Activated T-cell treated with anti-CD3 and anti-CD28 coated beads for 48 hours (primary cell): ENCODE data around the gene SYNPR.
A peak's percentile ranks its signal among the peaks of the same experiment; 100 is the strongest.

Experiments used
- DNase-seq: peaks from one replicate; pipeline ENCODE4 v3.0.0-alpha.2; 2020; ENCODE audit warnings: low read depth

The SYNPR gene

DNA sequence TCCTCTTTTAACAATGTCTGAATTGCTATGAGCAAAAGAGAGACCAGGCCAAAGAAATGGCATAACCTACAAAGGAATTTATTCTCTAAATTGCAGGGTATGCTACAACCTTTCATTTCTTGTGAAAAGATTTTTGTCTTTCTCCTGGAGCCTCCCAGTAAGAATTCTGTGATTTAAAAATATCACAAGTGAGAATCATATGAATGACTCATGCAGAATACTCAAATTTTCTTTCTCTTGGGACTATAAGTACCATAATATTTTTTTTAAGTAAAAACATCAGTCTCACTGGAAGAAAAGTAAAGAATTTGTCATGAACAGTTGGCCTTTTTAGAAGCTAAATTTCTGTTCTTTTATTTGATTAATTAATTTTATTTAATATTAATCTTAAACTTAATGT lies 26.3 kb downstream of the SYNPR start:
- no peak for DNase-seq

GRCh38 chr3:63308072-63308471 lies 30.0 kb downstream of the SYNPR start:
- no peak for DNase-seq

- no peak for DNase-seq
These were observed 31.7 kb downstream of the SYNPR start for GRCh38 chr3:63309768-63310167.

- DNase-seq, result no peak
These were observed 45.7 kb downstream of the SYNPR start for GRCh38 chr3:63323766-63324165.

DNA sequence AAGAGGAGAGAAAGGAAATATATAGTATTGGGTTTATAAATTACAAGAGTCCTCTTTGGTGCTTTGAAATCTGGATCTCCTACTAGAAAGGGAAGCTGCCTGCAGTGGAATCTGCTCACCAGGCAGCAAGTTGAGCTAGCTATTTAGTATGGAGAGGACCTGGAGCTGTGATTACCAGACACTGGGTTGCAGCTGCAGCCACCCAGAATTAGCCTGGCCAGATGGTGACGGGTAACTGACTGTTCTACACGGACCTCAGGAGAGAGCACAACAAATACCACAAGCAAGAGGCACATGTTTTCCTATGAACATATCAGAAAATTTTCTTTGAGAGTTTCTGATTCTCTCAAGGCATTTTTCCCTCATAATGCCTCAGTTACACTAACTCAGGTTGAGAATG lies 46.5 kb downstream of the SYNPR start:
- DNase-seq, result no peak

DNA sequence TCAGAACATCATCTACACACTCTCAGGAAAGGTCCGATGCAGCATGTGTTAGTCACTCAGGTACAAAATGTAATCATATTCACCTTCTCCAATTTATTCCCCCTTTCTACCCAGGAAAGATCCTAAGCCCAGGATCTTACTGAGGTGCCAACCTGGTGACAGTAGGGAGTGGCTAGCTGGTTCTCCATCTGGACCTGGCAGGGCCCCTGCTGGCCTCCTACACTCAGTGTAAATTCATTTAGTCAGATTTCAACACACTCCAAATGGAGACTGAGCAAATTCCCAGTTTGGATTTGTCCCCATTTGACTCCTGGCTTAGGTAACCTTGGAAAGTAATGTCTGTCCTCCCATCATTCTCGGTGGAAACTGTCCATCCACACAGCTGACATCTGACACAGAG lies 47.3 kb downstream of the SYNPR start:
- no peak for DNase-seq

DNA sequence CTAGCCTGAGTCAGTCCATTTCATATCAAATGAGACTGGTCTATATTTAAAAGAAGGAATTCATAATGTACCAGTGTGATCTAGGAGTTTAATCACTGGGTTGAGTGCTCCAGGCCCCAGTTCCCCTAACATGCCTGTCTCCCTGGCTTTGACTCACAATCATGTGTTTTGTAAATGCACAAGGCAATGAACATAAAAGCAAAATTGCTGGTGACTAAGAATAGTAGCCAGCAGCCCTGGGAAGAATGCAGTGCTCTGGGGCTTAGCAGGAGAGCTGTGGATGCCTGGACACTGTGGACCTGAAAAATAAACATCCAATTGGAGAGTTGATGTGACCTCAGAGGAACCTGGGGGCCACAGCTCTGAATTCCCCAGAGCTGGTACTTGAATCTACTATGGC lies 50.3 kb downstream of the SYNPR start:
- DNase-seq, result no peak

DNA sequence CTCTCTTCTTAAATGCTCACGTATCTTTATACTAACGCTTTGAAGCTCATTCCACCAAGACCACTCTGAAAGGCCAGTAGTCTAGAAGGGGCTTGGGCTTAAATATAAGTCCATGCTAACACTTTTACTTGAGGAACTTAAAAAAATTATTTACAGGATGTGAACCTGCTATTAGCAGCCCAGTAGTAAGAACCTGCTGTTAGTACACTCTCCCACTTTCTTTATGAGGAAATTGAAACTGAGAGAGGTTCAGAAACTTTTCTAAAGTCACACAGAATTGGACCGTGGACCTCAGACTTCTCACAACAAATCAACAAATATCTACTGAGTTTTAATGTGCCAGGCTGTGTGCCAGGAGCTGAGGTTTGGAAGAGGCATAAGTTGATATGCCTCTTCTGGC lies 53.4 kb downstream of the SYNPR start:
- DNase-seq, result no peak

DNA sequence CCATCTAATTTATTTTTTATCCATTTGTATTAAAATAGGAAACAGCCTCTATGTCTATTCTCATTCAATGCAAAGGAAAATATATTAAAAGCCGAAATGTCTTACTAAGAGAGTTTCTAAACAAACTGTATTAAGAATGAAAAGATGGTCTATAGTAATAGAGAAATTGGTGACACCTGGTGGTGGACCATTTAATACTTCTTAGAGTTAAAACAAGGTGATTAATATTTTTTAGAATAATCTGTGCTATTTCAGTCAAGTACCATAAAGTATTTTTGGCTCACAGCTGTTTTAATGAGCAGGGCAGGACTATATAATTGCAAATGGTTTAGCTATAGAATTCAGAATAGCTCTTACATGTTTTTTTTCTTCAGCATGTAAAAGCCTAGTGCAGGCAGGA lies 55.7 kb downstream of the SYNPR start:
- DNase-seq, result no peak

GRCh38 chr3:63338351-63338750 lies 60.2 kb downstream of the SYNPR start:
- no peak for DNase-seq

DNA sequence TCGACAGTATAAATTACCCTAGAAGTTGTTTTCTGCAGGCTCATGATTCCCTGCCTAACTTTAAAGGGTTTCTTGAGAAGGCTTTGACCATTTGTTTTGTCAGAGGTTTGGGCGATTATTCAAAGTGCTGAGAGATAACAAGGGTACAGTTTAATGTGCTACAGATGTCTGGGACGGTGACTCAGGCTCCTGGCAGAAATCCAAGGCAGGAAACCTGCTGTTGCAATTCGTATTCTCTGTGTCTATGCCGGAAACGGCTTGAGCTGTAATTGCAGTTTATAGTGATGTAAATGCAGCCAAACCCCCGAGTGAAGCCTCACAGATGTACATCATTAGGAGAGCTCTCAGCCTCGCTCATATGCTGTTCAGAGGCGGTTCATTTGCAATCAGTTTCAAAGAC lies 65.6 kb downstream of the SYNPR start:
- DNase-seq, result peak; percentile 38

DNA sequence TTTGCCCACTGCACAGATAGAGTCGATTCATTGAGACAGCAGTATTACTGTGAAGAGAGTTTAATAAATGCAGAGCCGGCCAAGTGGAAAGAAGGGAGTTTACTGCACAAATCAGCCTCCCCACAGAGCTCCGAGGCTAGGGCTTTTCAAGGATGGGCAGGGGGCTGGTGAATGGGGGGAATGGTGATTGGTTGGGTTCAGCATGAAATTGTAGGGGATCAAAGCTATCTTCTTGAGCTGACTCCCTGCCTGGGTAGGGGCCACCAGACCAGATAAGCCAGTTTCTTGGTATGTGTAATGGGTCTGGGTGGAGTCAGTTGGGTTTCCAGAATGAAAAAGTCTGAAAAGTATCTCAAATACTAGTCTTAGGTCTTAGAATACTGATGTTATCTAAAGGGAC lies 66.6 kb downstream of the SYNPR start:
- DNase-seq, result no peak

DNA sequence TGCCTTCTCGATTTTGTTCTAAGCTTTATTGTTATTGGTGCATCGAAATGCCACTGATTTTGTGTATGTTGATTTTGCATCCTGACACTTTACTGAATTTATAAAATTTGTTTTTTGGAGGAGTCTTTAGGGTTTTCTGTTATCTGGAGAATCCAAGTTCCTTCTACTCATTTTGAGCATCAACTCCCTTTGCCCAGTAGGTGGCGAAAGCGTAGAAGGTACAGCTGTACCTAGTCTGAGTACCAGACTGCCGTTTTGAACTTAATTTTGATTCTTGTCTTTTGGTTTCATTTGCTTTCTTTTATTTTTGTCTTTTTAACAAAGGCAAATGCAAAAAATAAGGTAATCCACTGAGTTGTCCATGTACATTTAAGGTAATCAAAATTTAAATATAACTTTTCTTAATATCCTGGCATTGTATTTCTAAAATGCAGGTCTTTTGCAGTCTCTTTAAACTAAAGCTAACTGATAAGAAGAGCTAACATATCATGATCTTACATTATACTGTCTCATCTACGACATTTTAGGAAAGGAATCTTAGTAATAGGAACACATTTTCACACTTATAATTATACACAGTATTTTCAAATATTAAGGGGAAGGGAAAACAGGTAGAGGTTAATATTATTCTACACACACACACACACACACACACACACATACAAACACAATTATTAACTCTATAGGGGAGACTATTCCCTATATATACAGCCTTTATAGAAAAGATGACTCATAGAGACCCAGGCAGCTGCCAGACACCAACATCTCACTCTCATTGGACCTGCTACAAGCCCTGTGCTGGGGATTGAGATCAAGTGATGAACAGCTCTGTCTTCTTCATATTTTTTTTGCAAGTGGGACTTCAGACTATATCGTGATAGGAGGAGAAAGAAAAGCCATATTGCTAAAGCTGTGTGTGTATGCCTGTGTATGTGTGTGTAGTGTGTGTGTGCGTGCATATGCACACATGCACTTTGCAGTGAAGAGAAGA lies 71.8 kb downstream of the SYNPR start:
- peak; percentile 12 for DNase-seq

GRCh38 chr3:63351159-63352007 lies 73.3 kb downstream of the SYNPR start:
- no peak for DNase-seq

DNA sequence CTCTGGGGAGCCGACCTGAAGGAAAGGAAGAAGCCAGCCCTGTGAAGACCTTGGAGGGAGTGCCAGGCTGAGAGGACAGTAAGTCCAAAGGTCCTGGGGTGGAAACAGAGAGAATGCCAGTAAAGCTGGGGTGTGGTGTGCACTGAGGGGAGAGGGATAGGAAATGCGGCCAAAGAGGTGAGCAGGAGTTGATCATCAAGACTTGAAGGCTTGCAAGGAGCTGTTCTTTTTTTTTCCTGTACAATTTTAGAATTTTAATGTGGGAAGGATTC lies 73.8 kb downstream of the SYNPR start:
- no peak for DNase-seq

DNA sequence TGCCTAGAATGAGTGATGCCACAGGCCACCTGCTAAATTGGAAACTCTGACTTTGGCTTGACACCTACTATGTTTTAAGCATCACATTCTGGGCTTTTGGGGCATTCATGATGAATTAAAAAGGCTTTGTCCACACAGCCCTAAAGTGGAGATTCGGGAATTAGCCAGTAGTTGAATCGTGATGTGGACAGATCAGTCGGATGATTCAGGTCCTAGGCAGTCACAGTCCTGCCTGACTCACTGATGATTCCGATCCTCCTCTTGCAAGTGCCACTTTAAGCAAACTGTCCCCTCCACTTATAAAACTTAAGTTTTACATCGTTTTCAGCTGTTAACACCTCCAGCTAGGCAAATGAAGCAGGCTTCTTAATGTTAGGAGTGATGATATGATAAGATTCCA lies 75.3 kb downstream of the SYNPR start:
- no peak for DNase-seq

GRCh38 chr3:63354160-63354559 lies 76.1 kb downstream of the SYNPR start:
- DNase-seq, result no peak

DNA sequence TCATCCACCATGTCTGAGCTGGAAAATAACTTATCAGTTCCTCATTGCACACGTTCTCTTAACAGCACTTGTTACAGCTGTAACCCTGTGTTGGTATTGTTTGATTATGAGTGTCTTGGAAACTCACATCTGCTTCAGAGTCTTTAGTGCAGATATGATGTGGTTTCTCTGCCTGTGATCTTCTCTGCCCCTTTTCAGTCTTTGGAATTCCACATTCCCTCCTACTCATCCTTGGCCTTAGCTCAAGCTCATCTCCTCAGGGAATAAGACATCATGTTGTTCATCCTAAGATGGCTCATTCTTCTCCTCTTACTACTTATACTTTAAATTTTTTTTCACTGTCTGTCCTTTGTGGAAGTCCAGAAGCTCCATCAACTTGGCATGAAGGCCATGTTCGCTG lies 77.7 kb downstream of the SYNPR start:
- DNase-seq, result no peak

- no peak for DNase-seq
These were observed 86.4 kb downstream of the SYNPR start for GRCh38 chr3:63364495-63364894.

DNA sequence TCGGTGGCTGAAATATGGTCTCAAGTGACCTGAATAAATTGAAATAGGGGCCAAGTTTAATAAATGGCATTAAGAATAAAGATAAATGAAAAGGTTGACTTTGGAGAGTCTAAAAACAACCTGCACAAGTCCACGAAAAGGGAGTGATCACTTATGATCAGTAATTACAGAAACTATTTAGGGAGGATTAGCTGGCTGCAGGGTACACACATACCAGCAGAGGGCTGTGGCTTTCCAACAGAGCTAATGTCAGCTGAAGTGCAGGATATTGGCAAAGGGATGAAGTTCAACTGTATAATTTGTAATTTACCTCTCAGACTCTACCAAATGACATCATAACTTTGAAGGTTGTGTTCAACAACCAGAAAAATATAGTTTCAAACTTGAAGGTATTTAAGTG lies 86.8 kb downstream of the SYNPR start:
- no peak for DNase-seq

DNA sequence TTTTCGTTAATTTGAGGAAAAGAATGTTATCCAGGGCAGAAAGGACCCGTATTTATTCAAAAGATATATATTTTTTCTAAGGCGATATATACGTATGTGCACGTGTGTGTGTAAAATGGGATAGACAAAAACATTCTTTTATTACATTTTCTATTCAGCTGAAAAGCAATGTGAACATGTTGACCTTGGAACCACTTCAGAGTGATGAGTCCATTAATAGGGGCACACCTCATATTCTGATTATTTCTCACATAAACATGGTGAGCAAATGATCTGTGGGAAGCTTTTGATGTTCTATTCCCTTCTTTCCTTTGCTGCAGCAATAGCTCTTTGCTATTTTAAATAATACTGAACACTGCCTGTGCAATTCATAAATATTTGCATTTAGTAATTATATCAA lies 87.6 kb downstream of the SYNPR start:
- no peak for DNase-seq

DNA sequence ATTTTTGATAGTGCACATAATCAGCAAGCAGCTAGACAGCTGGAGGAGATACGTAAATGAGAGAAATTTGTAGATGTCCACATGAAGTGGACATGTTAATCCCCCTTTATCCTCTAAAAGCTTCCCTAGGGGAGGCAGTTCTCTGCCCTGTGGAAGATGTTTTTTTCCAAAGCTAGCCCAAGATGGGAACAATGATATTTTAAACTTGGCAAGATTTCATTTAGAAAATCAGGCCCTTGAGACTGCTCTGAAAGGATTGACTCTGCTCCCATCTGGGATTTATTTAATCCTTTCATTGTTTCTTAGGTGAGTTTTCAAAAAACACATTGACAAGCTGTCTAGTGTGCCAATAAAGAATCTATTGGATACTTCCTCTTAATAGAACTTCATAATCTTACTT lies 92.0 kb downstream of the SYNPR start:
- DNase-seq, result no peak

GRCh38 chr3:63383040-63383439 lies 104.9 kb downstream of the SYNPR start:
- no peak for DNase-seq
